Right lobe of liver (tissue), 4 donors: ENCODE results near the gene FBXL2.

Source experiments
- CTCF ChIP-seq, 4 donors: fragments of 200-600 bp in 3 of 4; fragments of 450-650 bp in 1 of 4; IDR thresholded peaks; one replicate each; pipeline versions ENCODE4 v1.5.1 to v1.8.0; 2016 to 2022; ENCODE audit warnings: antibody characterized with exemption in 4 of 4, mild to moderate bottlenecking in 2 of 4
- POLR2A ChIP-seq: fragments of 450-650 bp; IDR thresholded peaks from one replicate; pipeline ENCODE4 v1.6.1; 2017; ENCODE audit warnings: antibody characterized with exemption, mild to moderate bottlenecking
- donor health status: DM: no; HTN: no; CAD: no.
- donor health status: DM: no; HTN: no; CAD: no.
- donor health status: DM: no; HTN: yes; CAD: no.

GRCh38 chr3:33394403-33395054 lies 117.3 kb downstream of the FBXL2 start:
- TF ChIP-seq CTCF (IDR thresholded peaks at IDR 0.05) (no peak), POLR2A (no peak)
